Trophoblast cell (in vitro differentiated cells and primary cell): Measurements from ENCODE around the gene PARP9.

Source experiments
- DNase-seq, 2 donors: peaks; one replicate each; pipeline ENCODE4 v3.0.0-alpha.2; 2016
- H2AFZ ChIP-seq: 2 replicates; pipeline ENCODE4 v1.6.1; 2013; ENCODE audit warnings: low read length, moderate library complexity, mild to moderate bottlenecking; ENCODE audit not compliant: insufficient read depth, poor library complexity
- H2AK5ac ChIP-seq: 2 replicates; pipeline ENCODE4 v1.6.1; 2013; ENCODE audit warnings: mild to moderate bottlenecking, low read length
- H2BK120ac ChIP-seq: 2 replicates; pipeline ENCODE4 v1.6.1; 2013; ENCODE audit warnings: low read length, mild to moderate bottlenecking, moderate library complexity; ENCODE audit not compliant: insufficient read depth, poor library complexity
- H2BK12ac ChIP-seq: 2 replicates; pipeline ENCODE4 v1.6.1; 2013; ENCODE audit warnings: mild to moderate bottlenecking, low read length, moderate library complexity
- H2BK5ac ChIP-seq: 2 replicates; pipeline ENCODE4 v1.6.1; 2013; ENCODE audit warnings: low read length, low read depth, moderate library complexity, mild to moderate bottlenecking; ENCODE audit not compliant: poor library complexity
- H3K14ac ChIP-seq: 2 replicates; pipeline ENCODE4 v1.6.1; 2013; ENCODE audit warnings: mild to moderate bottlenecking, low read length
- H3K18ac ChIP-seq: 2 replicates; pipeline ENCODE4 v1.6.1; 2013; ENCODE audit warnings: mild to moderate bottlenecking, low read length
- H3K23ac ChIP-seq: 2 replicates; pipeline ENCODE4 v1.6.1; 2013; ENCODE audit warnings: low read length
- H3K27ac ChIP-seq: 2 replicates; pipeline ENCODE4 v1.5.1; 2013; ENCODE audit warnings: low read depth, mild to moderate bottlenecking, inconsistent platforms, low read length, moderate library complexity
- H3K27me3 ChIP-seq: 2 replicates; pipeline ENCODE4 v1.6.1; 2013; ENCODE audit warnings: inconsistent platforms, mild to moderate bottlenecking, low read length, moderate library complexity; ENCODE audit not compliant: insufficient read depth
- H3K36me3 ChIP-seq, 2 experiments: 1 replicate in 1 of 2; 2 replicates in 1 of 2; pipeline ENCODE4 v1.6.1; 2013; ENCODE audit warnings: low read length in 2 of 2, mild to moderate bottlenecking in 2 of 2, moderate library complexity in 1 of 2; ENCODE audit not compliant: insufficient read depth in 2 of 2, control insufficient read depth in 1 of 2
- H3K4ac ChIP-seq: 2 replicates; pipeline ENCODE4 v1.6.1; 2013; ENCODE audit warnings: low read depth, mild to moderate bottlenecking, low read length, moderate library complexity
- H3K4me1 ChIP-seq, 2 experiments: 1 replicate in 1 of 2; 2 replicates in 1 of 2; pipeline ENCODE4 v1.6.1; 2013; ENCODE audit warnings: low read length in 2 of 2, mild to moderate bottlenecking in 2 of 2, moderate library complexity in 1 of 2; ENCODE audit not compliant: insufficient read depth in 2 of 2, control insufficient read depth in 1 of 2
- H3K4me2 ChIP-seq: 2 replicates; pipeline ENCODE4 v1.6.1; 2013; ENCODE audit warnings: inconsistent platforms, mild to moderate bottlenecking, low read length, moderate library complexity
- H3K4me3 ChIP-seq: 2 replicates; pipeline ENCODE4 v1.5.1; 2013; ENCODE audit warnings: mild to moderate bottlenecking, low read depth, low read length, inconsistent platforms
- H3K79me1 ChIP-seq: one replicate; pipeline ENCODE4 v1.6.1; 2013; ENCODE audit warnings: low read length
- H3K79me2 ChIP-seq: 2 replicates; pipeline ENCODE4 v1.6.1; 2013; ENCODE audit warnings: low read length, mild to moderate bottlenecking; ENCODE audit not compliant: control insufficient read depth, insufficient read depth, poor library complexity
- H3K9ac ChIP-seq: 2 replicates; pipeline ENCODE4 v1.6.1; 2013; ENCODE audit warnings: mild to moderate bottlenecking, low read length
- H3K9me3 ChIP-seq: 2 replicates; pipeline ENCODE4 v1.6.1; 2013; ENCODE audit warnings: low read depth, mild to moderate bottlenecking, control low read depth, inconsistent platforms, low read length; ENCODE audit not compliant: insufficient read depth
- H4K12ac ChIP-seq: 2 replicates; pipeline ENCODE4 v1.6.1; 2013; ENCODE audit warnings: low read depth, mild to moderate bottlenecking, low read length, moderate library complexity
- H4K8ac ChIP-seq: 2 replicates; pipeline ENCODE4 v1.6.1; 2013; ENCODE audit warnings: low read depth, mild to moderate bottlenecking, low read length, moderate library complexity
- H4K91ac ChIP-seq: one replicate; pipeline ENCODE4 v1.6.1; 2013; ENCODE audit warnings: low read depth, mild to moderate bottlenecking, low read length, moderate library complexity
- WGBS: extraction: QIAGEN DNeasy Blood & Tissue Kit; methylation state at CpG from one replicate; pipeline ENCODE4 v1.1.7; 2013; ENCODE audit warnings: missing lambda C conversion rate; ENCODE audit not compliant: insufficient read length, insufficient coverage; ENCODE audit errors: extremely low coverage; 5-methylcytosine and 5-hydroxymethylcytosine counted together

Gene PARP9

DNA sequence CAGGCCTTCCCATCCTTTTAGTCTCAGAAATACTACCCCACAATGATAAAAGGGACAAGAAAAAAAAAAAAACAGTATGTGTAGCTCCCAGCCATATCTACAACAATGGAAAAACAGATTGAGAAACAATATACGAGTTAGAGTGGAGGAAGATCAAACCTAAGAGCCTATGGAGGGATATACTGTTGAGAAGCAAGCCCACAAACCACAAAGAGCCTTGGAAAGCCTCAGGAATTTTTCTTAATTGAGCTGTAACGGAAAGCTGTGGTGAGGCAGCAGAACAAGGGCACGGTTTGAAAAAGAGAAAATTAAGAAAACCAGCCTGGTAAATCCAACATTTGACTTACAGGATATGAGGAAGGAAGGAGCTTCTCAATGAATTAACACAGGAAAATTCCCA, 70.8 kb downstream of the PARP9 start:
- Histone ChIP-seq H2BK120ac (no peak overlapping the region), H3K27ac (no peak overlapping the region)
- no CpG with 5 or more reads among the region's 3 CpGs for WGBS

DNA sequence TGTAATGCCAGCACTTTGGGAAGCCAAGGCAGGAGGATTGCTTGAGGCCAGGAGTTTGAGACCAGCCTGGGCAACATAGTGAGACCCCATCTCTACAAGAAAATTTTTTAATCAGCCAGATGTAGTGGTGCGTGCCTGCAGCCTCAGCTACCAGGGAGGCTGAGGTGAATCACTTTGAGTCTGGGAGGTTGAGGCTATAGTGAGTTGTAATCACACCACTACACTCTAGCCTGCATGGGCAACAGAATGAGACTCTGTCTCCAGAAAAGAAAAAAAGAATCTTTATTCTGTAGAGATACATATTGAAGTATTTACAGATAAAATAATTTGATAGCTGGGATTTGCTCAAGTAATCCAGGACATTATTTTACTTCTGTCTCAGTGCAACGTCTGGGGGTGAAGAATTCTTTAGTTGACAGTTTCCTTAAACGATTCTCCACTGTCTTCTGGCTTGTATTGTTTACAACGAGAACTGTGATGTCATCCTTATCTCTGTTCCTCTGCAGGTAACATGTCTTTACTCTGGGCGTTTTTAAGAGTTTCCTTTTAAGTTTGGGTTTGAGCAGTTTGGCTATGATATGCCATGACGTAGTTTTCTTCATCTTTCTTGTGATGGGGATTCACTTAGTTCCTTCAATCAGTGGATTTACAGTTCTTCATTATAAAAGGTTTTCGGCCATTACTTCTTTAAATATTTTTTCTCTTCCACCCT, 75.7 kb downstream of the PARP9 start:
- no peak overlapping the region for H2BK12ac ChIP-seq
- no peaks in the 10 kb centered on the region for H3K79me1 ChIP-seq
- H3K9ac ChIP-seq, result no peak overlapping the region
- no peak overlapping the region for H3K14ac ChIP-seq
- WGBS, result no CpG with 5 or more reads among the region's 7 CpGs
- H3K4me3 ChIP-seq, result no peak overlapping the region
- no peaks in the 10 kb centered on the region for H3K79me2 ChIP-seq
- H2AFZ ChIP-seq, result no peak overlapping the region
- H3K9me3 ChIP-seq, result no peaks in the 10 kb centered on the region
- H3K23ac ChIP-seq, result no peak overlapping the region
- DNase-seq, result peak in 1 of 2 donors; percentile 4
- H3K4ac ChIP-seq, result no peak overlapping the region
- H2BK120ac ChIP-seq, result no peak overlapping the region
- no peak overlapping the region for H4K12ac ChIP-seq
- no peak overlapping the region for H2AK5ac ChIP-seq
- no peak overlapping the region for H3K4me2 ChIP-seq
- H4K8ac ChIP-seq, result no peak overlapping the region
- no peak overlapping the region for H4K91ac ChIP-seq
- H3K36me3 ChIP-seq, result no peaks in the 10 kb centered on the region
- no peak overlapping the region for H3K27ac ChIP-seq
- H3K18ac ChIP-seq, result peak overlapping the region; percentile 71
- no peaks in the 10 kb centered on the region for H3K27me3 ChIP-seq
- no peak overlapping the region for H2BK5ac ChIP-seq
- peaks cover 2 to 5% of the 10 kb centered on the region in 2 experiments for H3K4me1 ChIP-seq

More for the DNA sequence above, 70.8 kb downstream of the PARP9 start:
- Histone ChIP-seq H3K27me3 (no peaks in the 10 kb centered on the region), H3K4me3 (no peak overlapping the region), H3K23ac (no peak overlapping the region), H3K9ac (no peak overlapping the region), H2AK5ac (no peak overlapping the region), H3K14ac (no peak overlapping the region), H2BK12ac (no peak overlapping the region), H3K79me1 (peaks cover 1% of the 10 kb centered on the region), H2AFZ (no peak overlapping the region), H3K79me2 (peaks cover 3% of the 10 kb centered on the region), H4K8ac (no peak overlapping the region), H4K91ac (no peak overlapping the region), H2BK5ac (no peak overlapping the region), H3K9me3 (no peaks in the 10 kb centered on the region), H3K4ac (no peak overlapping the region), H3K36me3 (peaks cover 0 to 3% of the 10 kb centered on the region in 2 experiments), H3K4me1 (peaks cover 0 to 4% of the 10 kb centered on the region in 2 experiments), H3K4me2 (no peak overlapping the region), H4K12ac (no peak overlapping the region), H3K18ac (no peak overlapping the region)
- DNase-seq, result no peak

DNA sequence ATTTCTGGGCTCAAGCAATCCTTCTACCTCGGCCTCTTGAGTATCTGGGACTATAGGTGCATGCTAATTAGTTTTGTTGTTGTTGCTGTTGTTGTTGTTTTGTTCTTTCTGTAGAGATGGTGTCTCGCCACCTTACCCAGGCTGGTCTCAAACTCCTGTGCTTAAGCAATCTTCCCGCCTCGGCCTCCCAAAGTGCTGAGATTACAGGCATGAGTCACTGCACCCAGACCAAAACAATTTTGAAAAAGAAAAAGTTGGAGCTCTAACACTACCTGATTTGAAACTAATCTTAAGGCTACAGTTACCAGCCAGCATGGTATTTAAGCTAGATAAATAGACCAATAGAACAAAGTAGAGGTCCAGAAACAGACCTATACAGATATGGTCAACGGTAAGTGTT, 79.1 kb downstream of the PARP9 start:
- WGBS, result no CpG with 5 or more reads among the region's 5 CpGs

DNA sequence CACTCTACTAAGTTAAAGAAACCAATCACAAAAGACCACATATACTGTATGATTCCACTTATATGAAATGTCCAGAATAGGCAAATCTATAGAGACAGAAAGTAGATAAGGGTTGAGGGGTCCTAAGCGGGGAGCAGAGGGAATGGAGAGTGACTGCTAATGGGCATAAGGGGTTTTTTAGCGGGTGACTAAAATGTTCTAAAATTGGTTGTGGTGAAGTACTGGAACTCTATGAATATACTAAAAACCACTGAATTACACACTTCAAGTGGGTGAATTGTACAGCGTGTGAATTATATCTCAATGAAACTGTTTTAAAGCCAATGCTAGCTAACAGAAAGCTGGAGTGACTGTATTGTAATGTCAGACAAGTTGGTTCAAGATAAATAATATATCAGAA, 82.7 kb downstream of the PARP9 start:
- Histone ChIP-seq H2BK5ac (no peak overlapping the region), H3K4me2 (no peak overlapping the region), H3K27ac (no peak overlapping the region), H3K27me3 (no peaks in the 10 kb centered on the region), H3K79me2 (peaks cover 4% of the 10 kb centered on the region), H4K8ac (no peak overlapping the region), H3K9ac (no peak overlapping the region), H4K91ac (no peak overlapping the region), H3K79me1 (peaks cover 3% of the 10 kb centered on the region), H3K9me3 (no peaks in the 10 kb centered on the region), H3K14ac (no peak overlapping the region), H3K4me1 (peaks cover 3 to 9% of the 10 kb centered on the region in 2 experiments), H3K36me3 (no peaks in the 10 kb centered on the region), H3K23ac (no peak overlapping the region), H4K12ac (no peak overlapping the region), H2AK5ac (no peak overlapping the region), H2AFZ (no peak overlapping the region), H2BK120ac (no peak overlapping the region), H2BK12ac (no peak overlapping the region), H3K4ac (no peak overlapping the region), H3K4me3 (no peak overlapping the region), H3K18ac (no peak overlapping the region)
- no CpG with 5 or more reads among the region's 3 CpGs for WGBS
- no peak for DNase-seq

More for the DNA sequence above, 79.1 kb downstream of the PARP9 start:
- Histone ChIP-seq H2AFZ (no peak overlapping the region), H2BK12ac (no peak overlapping the region), H2AK5ac (no peak overlapping the region), H3K18ac (no peak overlapping the region), H3K4ac (no peak overlapping the region), H4K8ac (no peak overlapping the region), H3K27me3 (no peaks in the 10 kb centered on the region), H4K12ac (no peak overlapping the region), H3K4me2 (no peak overlapping the region), H2BK120ac (no peak overlapping the region), H3K36me3 (no peaks in the 10 kb centered on the region), H3K4me1 (peaks cover 5 to 11% of the 10 kb centered on the region in 2 experiments), H3K79me1 (peaks cover 3% of the 10 kb centered on the region), H2BK5ac (no peak overlapping the region), H3K27ac (no peak overlapping the region), H4K91ac (no peak overlapping the region), H3K9me3 (no peaks in the 10 kb centered on the region), H3K9ac (no peak overlapping the region), H3K23ac (no peak overlapping the region), H3K4me3 (no peak overlapping the region), H3K14ac (no peak overlapping the region), H3K79me2 (peaks cover 4% of the 10 kb centered on the region)
- peak; percentile 37 to 69 for DNase-seq
